HL-60 (cell line): ENCODE results near the gene SLC39A10.

Experiments used
- DNase-seq, 2 experiments: peaks; one replicate each; pipeline ENCODE4 v3.0.0-alpha.2; 2010 to 2020; ENCODE audit warnings: low read depth in 1 of 2, low spot score in 1 of 2
- H3K27ac ChIP-seq: fragments of 250-450 bp; sonication (Bioruptor Pico); replicated peaks from 2 replicates; pipeline ENCODE4 v1.5.1; 2020; ENCODE audit warnings: mild to moderate bottlenecking, moderate library complexity
- H3K27me3 ChIP-seq: fragments of 250-450 bp; sonication (Bioruptor Pico); 2 replicates; pipeline ENCODE4 v1.5.1; 2021; ENCODE audit warnings: mild to moderate bottlenecking, moderate library complexity; ENCODE audit not compliant: insufficient read depth, poor library complexity, severe bottlenecking
- H3K4me3 ChIP-seq: replicated peaks from 2 replicates; pipeline ENCODE4 v1.5.1; 2011; ENCODE audit warnings: mild to moderate bottlenecking, control low read depth, low read length; ENCODE audit not compliant: insufficient read depth
- GABPA ChIP-seq: IDR thresholded peaks from 2 replicates; pipeline ENCODE4 v1.6.1; 2012; ENCODE audit warnings: low read depth
- POLR2AphosphoS5 ChIP-seq: IDR thresholded peaks from 2 replicates; pipeline ENCODE4 v1.6.1; 2012; ENCODE audit warnings: low read depth
- SPI1 ChIP-seq: IDR thresholded peaks from 2 replicates; pipeline ENCODE4 v1.6.1; 2012; ENCODE audit warnings: low read depth, mild to moderate bottlenecking, borderline replicate concordance
- TF ChIP-seq, protein P1 (sequence below): IDR thresholded peaks from one replicate; pipeline ENCODE4 v1.5.1; 2011; ENCODE audit warnings: low read length, control low read depth, inconsistent platforms; ENCODE audit not compliant: insufficient read depth
- TF ChIP-seq, protein P2 (sequence below): IDR thresholded peaks from 2 replicates; pipeline ENCODE4 v1.6.1; 2012; ENCODE audit warnings: low read depth; ENCODE audit not compliant: insufficient replicate concordance

SLC39A10 gene

DNA sequence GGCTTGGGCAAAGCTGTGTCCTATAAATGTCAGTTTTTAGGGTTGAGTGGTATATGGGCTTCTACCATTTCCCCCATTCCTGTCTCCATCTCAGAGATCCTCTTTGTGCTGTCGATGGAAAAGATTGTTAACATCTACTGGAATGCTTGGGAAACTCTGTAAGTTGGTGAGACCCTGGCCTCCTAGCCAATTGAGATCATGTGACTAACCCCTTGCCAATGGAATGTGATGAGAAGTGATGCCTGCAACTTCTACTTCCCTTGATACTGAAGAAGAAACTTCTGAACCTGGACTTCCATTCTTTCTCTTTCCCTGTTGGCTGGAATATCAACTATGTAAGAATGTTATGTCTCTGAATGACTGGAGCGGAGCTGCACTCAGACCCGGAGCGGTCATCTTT, 14.5 kb downstream of the SLC39A10 start:
- DNase-seq: no peak
- no peak overlapping the region for H3K4me3 ChIP-seq
- H3K27me3 ChIP-seq: no peaks in the 10 kb centered on the region
- no peak overlapping the region for H3K27ac ChIP-seq
- TF ChIP-seq, protein P1, sequence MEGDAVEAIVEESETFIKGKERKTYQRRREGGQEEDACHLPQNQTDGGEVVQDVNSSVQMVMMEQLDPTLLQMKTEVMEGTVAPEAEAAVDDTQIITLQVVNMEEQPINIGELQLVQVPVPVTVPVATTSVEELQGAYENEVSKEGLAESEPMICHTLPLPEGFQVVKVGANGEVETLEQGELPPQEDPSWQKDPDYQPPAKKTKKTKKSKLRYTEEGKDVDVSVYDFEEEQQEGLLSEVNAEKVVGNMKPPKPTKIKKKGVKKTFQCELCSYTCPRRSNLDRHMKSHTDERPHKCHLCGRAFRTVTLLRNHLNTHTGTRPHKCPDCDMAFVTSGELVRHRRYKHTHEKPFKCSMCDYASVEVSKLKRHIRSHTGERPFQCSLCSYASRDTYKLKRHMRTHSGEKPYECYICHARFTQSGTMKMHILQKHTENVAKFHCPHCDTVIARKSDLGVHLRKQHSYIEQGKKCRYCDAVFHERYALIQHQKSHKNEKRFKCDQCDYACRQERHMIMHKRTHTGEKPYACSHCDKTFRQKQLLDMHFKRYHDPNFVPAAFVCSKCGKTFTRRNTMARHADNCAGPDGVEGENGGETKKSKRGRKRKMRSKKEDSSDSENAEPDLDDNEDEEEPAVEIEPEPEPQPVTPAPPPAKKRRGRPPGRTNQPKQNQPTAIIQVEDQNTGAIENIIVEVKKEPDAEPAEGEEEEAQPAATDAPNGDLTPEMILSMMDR: no peak

GRCh38 chr2:195672674-195673073, 15.6 kb downstream of the SLC39A10 start:
- TF ChIP-seq, protein P2, sequence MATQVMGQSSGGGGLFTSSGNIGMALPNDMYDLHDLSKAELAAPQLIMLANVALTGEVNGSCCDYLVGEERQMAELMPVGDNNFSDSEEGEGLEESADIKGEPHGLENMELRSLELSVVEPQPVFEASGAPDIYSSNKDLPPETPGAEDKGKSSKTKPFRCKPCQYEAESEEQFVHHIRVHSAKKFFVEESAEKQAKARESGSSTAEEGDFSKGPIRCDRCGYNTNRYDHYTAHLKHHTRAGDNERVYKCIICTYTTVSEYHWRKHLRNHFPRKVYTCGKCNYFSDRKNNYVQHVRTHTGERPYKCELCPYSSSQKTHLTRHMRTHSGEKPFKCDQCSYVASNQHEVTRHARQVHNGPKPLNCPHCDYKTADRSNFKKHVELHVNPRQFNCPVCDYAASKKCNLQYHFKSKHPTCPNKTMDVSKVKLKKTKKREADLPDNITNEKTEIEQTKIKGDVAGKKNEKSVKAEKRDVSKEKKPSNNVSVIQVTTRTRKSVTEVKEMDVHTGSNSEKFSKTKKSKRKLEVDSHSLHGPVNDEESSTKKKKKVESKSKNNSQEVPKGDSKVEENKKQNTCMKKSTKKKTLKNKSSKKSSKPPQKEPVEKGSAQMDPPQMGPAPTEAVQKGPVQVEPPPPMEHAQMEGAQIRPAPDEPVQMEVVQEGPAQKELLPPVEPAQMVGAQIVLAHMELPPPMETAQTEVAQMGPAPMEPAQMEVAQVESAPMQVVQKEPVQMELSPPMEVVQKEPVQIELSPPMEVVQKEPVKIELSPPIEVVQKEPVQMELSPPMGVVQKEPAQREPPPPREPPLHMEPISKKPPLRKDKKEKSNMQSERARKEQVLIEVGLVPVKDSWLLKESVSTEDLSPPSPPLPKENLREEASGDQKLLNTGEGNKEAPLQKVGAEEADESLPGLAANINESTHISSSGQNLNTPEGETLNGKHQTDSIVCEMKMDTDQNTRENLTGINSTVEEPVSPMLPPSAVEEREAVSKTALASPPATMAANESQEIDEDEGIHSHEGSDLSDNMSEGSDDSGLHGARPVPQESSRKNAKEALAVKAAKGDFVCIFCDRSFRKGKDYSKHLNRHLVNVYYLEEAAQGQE: no peak
- TF ChIP-seq GABPA (no peak), SPI1 (no peak), POLR2AphosphoS5 (no peak)
- TF ChIP-seq, protein P1: no peak
- Histone ChIP-seq H3K27ac (no peak overlapping the region), H3K27me3 (no peaks in the 10 kb centered on the region), H3K4me3 (no peak overlapping the region)
- DNase-seq: no peak

- DNase-seq: no peak
- TF ChIP-seq POLR2AphosphoS5 (no peak), GABPA (no peak), SPI1 (no peak)
- TF ChIP-seq, protein P1: no peak
- TF ChIP-seq, protein P2: no peak
- Histone ChIP-seq H3K27me3 (no peaks in the 10 kb centered on the region), H3K4me3 (no peak overlapping the region), H3K27ac (no peak overlapping the region)
Observed at GRCh38 chr2:195674491-195675221, 17.6 kb downstream of the SLC39A10 start.
